C4-2B (cell line): Measurements from ENCODE around the gene EID1.

Experiments
- CTCF ChIP-seq: fragments of 450-650 bp; conservative IDR thresholded peaks from 2 replicates; pipeline ENCODE4 v1.5.1; 2017; ENCODE audit warnings: mild to moderate bottlenecking
- ZFX ChIP-seq: fragments of 450-650 bp; IDR thresholded peaks from 2 replicates; pipeline ENCODE4 v1.6.1; 2017

GRCh38 chr15:48916721-48917120 lies 38.8 kb downstream of the EID1 start:
- TF ChIP-seq CTCF (no peak), ZFX (no peak)
